ENCODE results near the gene AOC1. TPM values are rescaled to one million over a fixed set of nuclear protein-coding genes. Genes with fewer than 3 reads are reported as not detected.

The AOC1 gene
- total and polyA plus RNA-seq, 2 of the 13 experiments (the other 11 are each of a cell fraction or from before 2014, with no cell fraction given), result not detected

DNA sequence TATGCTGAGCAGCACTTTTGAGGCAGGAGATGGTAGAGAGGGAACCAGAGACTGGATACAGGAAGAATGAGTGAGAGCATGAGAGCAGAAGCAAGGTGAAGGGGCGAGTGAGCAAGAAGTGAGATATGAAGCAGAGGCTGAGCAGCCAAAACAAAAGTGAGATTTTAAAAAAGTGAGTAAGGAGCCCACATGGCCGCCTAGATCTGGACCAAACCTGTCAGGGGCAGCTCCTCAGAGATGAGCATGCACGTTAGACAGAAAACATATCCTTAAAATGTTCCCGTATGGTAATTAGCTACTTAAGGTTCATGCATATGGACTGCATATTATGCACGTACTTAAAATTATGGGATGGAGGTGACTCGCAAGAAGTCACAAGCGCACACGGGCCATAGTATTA, 29.3 kb upstream of the AOC1 start:
- ChIA-PET CTCF (ENCODE audit: low intra/inter-chr PET ratio, low total read pairs) (no interaction called here), POLR2A (no interaction called here)
- BruUV-seq (replicated peaks), result no TSS peak
- Histone ChIP-seq H3K27me3 (ENCODE audit: control insufficient read depth in 1 of 2, insufficient read depth in 2 of 2, low read length in 2 of 2) (peaks cover 0 to 12% of the 10 kb centered on the region in 2 experiments; a peak in 1 of 5 replicates), H2AFZ (ENCODE audit: low read length) (no peak overlapping the region), H3K4me1 (ENCODE audit: insufficient read depth, low read length) (peaks cover 7% of the 10 kb centered on the region; the same call in 1 of the 2 replicates), H3K9ac (ENCODE audit: insufficient read depth, low read depth, low read length) (no peak overlapping the region), H3K9me3 (ENCODE audit: low read length) (no peaks in the 10 kb centered on the region), H3K4me2 (ENCODE audit: low read depth, low read length) (no peak overlapping the region), H3K27ac (ENCODE audit: extremely low read length, insufficient read depth, low read length) (no peak overlapping the region), H3K4me3 (replicated peaks in 1 of 3; ENCODE audit: insufficient read depth in 1 of 3, low read depth in 2 of 3, low read length in 3 of 3) (no peak overlapping the region), H4K20me1 (ENCODE audit: insufficient read depth, low read length) (no peaks in the 10 kb centered on the region), H3K79me2 (ENCODE audit: insufficient read depth, low read length) (no peaks in the 10 kb centered on the region), H3K36me3 (replicated peaks in 1 of 2; ENCODE audit: control insufficient read depth in 1 of 2, insufficient read depth in 2 of 2, low read length in 2 of 2) (no peaks in the 10 kb centered on the region)
- DNase-seq (ENCODE audit: low spot score) (no peak), FAIRE-seq (no peak), ATAC-seq (no peak)
- in situ Hi-C loops (cut with HindIII; ENCODE audit: extremely low pct_ligation_motif_present, low pct_unique_long_range_greater_than_20kb), result no loop called here
- TF ChIP-seq NR1H2 (CRISPR knock-in tag; IDR thresholded peaks at IDR 0.05; ENCODE audit: borderline replicate concordance, low read depth) (no peak), MTF2 (CRISPR knock-in tag; IDR thresholded peaks at IDR 0.05; ENCODE audit: borderline replicate concordance) (no peak), HNRNPLL (IDR thresholded peaks at IDR 0.05; ENCODE audit: low read depth, low read length, poor library complexity, severe bottlenecking) (no peak), ISL2 (CRISPR knock-in tag; IDR thresholded peaks at IDR 0.05) (no peak), JARID2 (CRISPR knock-in tag; IDR thresholded peaks at IDR 0.05; ENCODE audit: insufficient replicate concordance) (no peak), NRL (CRISPR knock-in tag; IDR thresholded peaks at IDR 0.05; ENCODE audit: borderline replicate concordance) (no peak), EZH2 (conservative IDR thresholded peaks at IDR 0.05; ENCODE audit: low read depth, low read length) (no peak), ZNF607 (CRISPR knock-in tag; IDR thresholded peaks at IDR 0.05; ENCODE audit: borderline replicate concordance) (no peak), KDM3A (CRISPR knock-in tag; IDR thresholded peaks at IDR 0.05; ENCODE audit: low read depth) (no peak), HNF4G (IDR thresholded peaks at IDR 0.05; ENCODE audit: borderline replicate concordance, low read depth, low read length) (no peak), HNF4G (CRISPR knock-in tag; IDR thresholded peaks at IDR 0.05; ENCODE audit: borderline replicate concordance, low read depth) (no peak), CEBPG (CRISPR knock-in tag; IDR thresholded peaks at IDR 0.05) (no peak), RBM39 (IDR thresholded peaks at IDR 0.05; ENCODE audit: low read depth, low read length, poor library complexity, severe bottlenecking) (no peak), ELF3 (CRISPR knock-in tag; IDR thresholded peaks at IDR 0.05) (no peak), ZNF570 (CRISPR knock-in tag; IDR thresholded peaks at IDR 0.05; ENCODE audit: borderline replicate concordance) (no peak), SOX6 (IDR thresholded peaks at IDR 0.05) (no peak), SOX6 (CRISPR knock-in tag; IDR thresholded peaks at IDR 0.05) (no peak)
- TF ChIP-seq, protein P1, sequence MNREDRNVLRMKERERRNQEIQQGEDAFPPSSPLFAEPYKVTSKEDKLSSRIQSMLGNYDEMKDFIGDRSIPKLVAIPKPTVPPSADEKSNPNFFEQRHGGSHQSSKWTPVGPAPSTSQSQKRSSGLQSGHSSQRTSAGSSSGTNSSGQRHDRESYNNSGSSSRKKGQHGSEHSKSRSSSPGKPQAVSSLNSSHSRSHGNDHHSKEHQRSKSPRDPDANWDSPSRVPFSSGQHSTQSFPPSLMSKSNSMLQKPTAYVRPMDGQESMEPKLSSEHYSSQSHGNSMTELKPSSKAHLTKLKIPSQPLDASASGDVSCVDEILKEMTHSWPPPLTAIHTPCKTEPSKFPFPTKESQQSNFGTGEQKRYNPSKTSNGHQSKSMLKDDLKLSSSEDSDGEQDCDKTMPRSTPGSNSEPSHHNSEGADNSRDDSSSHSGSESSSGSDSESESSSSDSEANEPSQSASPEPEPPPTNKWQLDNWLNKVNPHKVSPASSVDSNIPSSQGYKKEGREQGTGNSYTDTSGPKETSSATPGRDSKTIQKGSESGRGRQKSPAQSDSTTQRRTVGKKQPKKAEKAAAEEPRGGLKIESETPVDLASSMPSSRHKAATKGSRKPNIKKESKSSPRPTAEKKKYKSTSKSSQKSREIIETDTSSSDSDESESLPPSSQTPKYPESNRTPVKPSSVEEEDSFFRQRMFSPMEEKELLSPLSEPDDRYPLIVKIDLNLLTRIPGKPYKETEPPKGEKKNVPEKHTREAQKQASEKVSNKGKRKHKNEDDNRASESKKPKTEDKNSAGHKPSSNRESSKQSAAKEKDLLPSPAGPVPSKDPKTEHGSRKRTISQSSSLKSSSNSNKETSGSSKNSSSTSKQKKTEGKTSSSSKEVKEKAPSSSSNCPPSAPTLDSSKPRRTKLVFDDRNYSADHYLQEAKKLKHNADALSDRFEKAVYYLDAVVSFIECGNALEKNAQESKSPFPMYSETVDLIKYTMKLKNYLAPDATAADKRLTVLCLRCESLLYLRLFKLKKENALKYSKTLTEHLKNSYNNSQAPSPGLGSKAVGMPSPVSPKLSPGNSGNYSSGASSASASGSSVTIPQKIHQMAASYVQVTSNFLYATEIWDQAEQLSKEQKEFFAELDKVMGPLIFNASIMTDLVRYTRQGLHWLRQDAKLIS (CRISPR knock-in tag; IDR thresholded peaks at IDR 0.05), result no peak
- TF ChIP-seq, protein P2, sequence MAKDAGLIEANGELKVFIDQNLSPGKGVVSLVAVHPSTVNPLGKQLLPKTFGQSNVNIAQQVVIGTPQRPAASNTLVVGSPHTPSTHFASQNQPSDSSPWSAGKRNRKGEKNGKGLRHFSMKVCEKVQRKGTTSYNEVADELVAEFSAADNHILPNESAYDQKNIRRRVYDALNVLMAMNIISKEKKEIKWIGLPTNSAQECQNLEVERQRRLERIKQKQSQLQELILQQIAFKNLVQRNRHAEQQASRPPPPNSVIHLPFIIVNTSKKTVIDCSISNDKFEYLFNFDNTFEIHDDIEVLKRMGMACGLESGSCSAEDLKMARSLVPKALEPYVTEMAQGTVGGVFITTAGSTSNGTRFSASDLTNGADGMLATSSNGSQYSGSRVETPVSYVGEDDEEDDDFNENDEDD (CRISPR knock-in tag; IDR thresholded peaks at IDR 0.05; ENCODE audit: borderline replicate concordance), result no peak
- TF ChIP-seq, protein P3, sequence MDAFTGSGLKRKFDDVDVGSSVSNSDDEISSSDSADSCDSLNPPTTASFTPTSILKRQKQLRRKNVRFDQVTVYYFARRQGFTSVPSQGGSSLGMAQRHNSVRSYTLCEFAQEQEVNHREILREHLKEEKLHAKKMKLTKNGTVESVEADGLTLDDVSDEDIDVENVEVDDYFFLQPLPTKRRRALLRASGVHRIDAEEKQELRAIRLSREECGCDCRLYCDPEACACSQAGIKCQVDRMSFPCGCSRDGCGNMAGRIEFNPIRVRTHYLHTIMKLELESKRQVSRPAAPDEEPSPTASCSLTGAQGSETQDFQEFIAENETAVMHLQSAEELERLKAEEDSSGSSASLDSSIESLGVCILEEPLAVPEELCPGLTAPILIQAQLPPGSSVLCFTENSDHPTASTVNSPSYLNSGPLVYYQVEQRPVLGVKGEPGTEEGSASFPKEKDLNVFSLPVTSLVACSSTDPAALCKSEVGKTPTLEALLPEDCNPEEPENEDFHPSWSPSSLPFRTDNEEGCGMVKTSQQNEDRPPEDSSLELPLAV (CRISPR knock-in tag; conservative IDR thresholded peaks at IDR 0.05; ENCODE audit: low read depth), result no peak
- WGBS (ENCODE audit: low lambda C conversion rate), result 60% methylated on average over 8 of the region's 8 CpGs
- intact Hi-C loops (cut with micrococcal nuclease; ENCODE audit: unreplicated experiment), result no loop called here

Measured in HepG2 (cell line).